ENCODE data around the gene HDAC2.
A peak's percentile ranks its signal among the peaks of the same experiment; 100 is the strongest.
"Not testable (repeated sequence)": the region's sequence is repeated elsewhere in the genome, so short reads cannot be mapped to it uniquely, and the experiment has no call there.

HDAC2 gene

DNA sequence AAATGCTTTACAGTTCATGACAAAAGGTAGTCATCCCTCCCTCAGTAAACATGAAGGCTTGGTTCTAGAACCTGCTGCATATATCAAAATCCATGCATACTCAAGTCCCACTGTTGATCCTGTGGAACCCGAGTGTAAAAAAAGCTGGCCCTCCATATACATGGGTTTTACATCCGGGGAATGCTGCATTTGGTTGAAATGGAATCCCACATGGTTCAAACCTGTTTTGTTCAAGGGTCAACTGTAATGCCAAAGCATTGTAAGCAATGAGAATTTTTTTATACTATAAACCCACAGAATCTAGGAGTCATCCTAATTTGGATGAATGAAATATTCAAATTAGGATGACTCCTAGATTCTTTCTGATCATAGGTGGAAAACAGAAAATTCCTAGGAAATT, 5.9 kb upstream of the HDAC2 start:
- no peak for DNase-seq (ENCODE audit: low read depth in 1 of 2, low spot score in 1 of 2)

GRCh38 chr6:113971741-113972140, 793 bp upstream of the HDAC2 start:
- DNase-seq (ENCODE audit: low read depth in 1 of 2, low spot score in 1 of 2), result no peak

GRCh38 chr6:113969888-113970804, 802 bp downstream of the HDAC2 start:
- peak; percentile 21 to 28 for DNase-seq (ENCODE audit: low read depth in 1 of 2, low spot score in 1 of 2)

DNA sequence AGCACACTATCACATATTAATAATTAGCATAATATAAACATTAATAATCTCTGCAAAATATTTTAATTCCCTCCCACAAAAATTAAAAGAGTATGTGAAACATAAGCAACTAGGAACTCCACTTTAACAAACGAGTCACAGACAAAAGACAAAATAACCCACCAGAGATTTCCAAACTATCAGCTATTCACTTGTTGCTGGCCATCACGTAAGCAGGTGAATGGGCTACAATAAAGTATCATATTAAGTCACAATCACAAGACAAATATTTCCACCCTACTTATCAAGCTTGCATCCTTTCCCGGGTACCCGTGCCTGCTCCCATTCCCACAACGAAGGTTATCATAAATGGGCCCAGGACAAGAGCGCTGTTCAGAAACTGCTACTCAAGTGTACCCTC, 2.5 kb downstream of the HDAC2 start:
- no peak for DNase-seq (ENCODE audit: low read depth in 1 of 2, low spot score in 1 of 2)

DNA sequence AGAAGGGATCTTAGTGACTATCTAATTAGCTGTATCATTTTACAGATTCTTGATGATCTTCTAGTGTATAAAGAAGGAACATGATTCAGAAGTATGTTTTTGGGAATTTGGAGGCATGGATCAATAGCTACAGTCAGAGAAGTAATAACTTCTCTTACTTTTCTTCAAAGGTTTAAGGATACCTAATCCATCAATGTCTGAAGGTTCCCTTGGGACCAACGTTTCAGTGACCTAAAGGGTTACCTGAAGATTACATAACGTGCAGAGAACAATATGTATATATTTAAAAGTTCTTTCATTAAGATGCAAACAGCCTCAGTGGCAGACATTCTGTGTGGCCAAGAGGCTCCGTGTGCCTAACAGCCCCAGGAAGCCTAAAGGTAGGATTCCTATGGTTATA, 3.2 kb downstream of the HDAC2 start:
- DNase-seq (ENCODE audit: low read depth in 1 of 2, low spot score in 1 of 2), result no peak

DNA sequence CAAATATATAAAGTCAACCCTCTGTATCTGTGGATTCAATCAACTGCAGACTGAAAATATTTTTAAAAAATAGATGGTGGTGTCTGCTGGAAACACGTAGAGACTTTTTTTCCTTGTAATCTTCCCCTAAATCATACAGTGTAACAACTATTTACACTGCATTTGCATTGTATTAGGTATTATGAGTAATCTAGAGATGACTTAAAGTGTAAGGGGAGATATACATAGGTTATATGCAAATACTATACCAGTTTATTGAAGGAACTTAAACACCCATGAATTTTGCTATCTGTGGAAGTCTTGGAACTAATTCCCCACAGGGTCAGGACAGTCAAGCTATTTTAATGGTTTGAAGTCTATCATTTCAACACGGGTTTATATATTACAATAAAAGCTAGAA, 10.2 kb downstream of the HDAC2 start:
- DNase-seq (ENCODE audit: low read depth in 1 of 2, low spot score in 1 of 2), result no peak

DNA sequence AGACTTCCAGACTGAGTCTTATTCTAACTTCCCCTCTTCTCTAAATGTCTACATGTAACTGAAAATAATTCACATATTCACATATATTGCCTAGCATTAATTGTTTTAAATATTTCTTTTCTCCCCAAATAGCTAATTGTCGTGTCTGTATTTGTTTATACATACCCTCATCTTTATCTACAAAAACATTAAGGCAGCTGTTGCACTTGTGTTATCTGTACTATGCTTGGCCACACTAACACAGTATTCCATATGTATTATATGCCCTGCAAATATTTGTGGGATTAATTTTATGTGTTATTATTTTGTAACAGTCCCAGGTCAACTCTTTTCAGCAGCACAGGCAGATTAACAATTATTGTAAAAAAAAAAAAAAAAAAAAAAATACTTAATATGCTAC, 11.7 kb downstream of the HDAC2 start:
- no peak for DNase-seq (ENCODE audit: low read depth in 1 of 2, low spot score in 1 of 2)

DNA sequence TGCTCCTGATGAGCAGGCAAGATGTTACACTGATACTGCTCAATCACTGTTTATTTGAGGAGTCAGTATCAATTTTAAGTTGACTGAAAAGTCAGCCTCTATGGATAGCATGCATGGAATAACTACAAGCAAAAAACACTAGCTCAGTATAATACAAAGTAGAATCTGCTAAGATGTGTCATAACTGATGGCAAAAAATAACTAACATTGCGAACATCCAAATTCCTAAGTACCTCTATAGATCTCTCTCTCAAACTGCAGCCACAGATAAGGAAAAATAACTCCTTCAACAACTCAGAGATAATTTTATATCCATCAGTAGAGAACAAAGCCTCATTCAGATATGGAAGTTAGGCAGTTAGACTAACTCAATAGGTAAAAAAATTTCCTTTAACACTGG, 16.3 kb downstream of the HDAC2 start:
- DNase-seq (ENCODE audit: low read depth in 1 of 2, low spot score in 1 of 2), result no peak

GRCh38 chr6:113953346-113953745, 17.6 kb downstream of the HDAC2 start:
- DNase-seq (ENCODE audit: low read depth in 1 of 2, low spot score in 1 of 2), result no peak

- DNase-seq (ENCODE audit: low read depth in 1 of 2, low spot score in 1 of 2), result no peak
These were observed 21.4 kb downstream of the HDAC2 start for GRCh38 chr6:113949499-113949898.

- DNase-seq (ENCODE audit: low read depth in 1 of 2, low spot score in 1 of 2), result no peak
These were observed 26.2 kb downstream of the HDAC2 start for GRCh38 chr6:113944701-113945100.

- no peak for DNase-seq (ENCODE audit: low read depth in 1 of 2, low spot score in 1 of 2)
These were observed 31.1 kb downstream of the HDAC2 start for GRCh38 chr6:113939825-113940224.

DNA sequence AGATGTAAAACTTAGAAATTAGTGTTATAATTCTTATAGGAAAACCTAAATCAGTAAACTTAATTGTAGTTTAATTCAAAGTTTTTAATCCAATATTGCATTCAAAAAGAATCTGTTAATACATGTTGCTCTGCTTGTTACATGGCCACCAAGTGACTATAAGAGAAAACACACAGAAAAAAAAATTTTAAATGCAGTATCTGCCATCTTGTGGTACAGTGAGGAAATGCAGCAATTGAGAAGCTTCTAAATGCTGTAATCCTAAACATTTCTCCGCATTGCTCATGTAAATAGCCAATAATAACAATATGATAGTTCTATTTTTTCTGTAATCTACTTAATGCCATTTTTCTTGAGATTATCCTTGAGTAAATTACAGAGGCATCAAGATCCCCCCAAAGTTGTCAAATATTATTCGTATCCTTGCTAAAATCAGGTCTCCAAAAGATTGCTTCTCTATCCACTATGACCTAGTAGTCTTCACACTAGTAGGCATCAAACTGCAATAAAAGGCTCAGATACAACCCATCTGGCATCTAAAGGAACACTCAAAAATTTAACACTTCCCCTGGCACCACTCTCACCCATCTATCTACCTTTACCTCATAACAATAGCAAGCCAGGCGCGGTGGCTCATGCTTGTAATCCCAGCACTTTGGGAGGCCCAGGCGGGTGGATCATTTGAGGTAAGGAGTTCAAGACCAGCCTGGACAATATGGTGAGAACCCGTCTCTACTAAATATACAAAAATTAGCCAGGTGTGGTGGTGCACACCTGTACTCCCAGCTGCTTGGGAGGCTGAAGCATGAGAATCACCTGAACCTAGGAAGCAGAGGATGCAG, 34.6 kb downstream of the HDAC2 start:
- DNase-seq (ENCODE audit: low read depth in 1 of 2, low spot score in 1 of 2), result peak in 1 of 2 donors; percentile 4

DNA sequence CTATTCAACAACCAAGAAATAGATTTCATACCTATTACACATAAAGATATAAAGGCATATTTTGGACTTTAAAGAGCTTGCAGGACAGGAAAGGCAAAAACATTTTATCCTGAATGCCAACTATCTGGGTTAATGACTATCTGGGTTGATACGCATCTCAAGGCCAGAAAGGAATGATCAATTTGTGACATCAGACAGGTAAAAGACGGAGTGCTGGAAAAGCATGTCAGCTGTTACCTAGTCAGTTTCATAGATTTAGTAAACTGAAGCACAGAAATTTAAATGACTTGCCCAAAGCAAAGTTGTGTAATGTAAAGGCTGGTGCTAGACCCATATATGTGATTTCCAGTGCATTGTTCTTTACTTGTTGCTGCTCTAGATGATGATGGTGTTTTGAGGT, 36.8 kb downstream of the HDAC2 start:
- DNase-seq (ENCODE audit: low read depth in 1 of 2, low spot score in 1 of 2), result no peak

- not testable (repeated sequence) for DNase-seq (ENCODE audit: low read depth in 1 of 2, low spot score in 1 of 2)
These were observed 39.0 kb downstream of the HDAC2 start for GRCh38 chr6:113931907-113932306.

GRCh38 chr6:113930183-113930582, 40.8 kb downstream of the HDAC2 start:
- no peak for DNase-seq (ENCODE audit: low read depth in 1 of 2, low spot score in 1 of 2)

GRCh38 chr6:113927001-113927400, 43.9 kb downstream of the HDAC2 start:
- no peak for DNase-seq (ENCODE audit: low read depth in 1 of 2, low spot score in 1 of 2)

- DNase-seq (ENCODE audit: low read depth in 1 of 2, low spot score in 1 of 2), result no peak
These were observed 45.6 kb downstream of the HDAC2 start for GRCh38 chr6:113925378-113925777.

DNA sequence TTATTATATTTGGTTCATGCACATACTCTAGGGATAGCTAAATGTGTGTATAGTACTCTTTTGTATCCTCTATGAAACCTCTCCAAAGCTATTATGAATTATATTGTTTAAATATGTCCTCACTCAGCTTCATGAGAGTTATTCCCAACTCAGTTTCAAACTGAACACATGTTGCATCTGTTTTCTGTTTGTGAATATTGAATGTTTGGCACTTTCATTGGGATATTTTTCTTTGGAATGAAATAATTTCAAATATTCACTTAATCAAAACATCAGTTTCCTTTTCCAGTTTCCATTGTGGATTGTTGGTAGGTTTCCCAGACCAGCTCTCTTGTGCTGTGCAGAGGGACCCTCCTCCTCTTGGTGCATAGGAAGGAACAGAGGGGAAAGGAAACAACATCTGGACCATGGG, 46.6 kb downstream of the HDAC2 start:
- no peak for DNase-seq (ENCODE audit: low read depth in 1 of 2, low spot score in 1 of 2)

- no peak for DNase-seq (ENCODE audit: low read depth in 1 of 2, low spot score in 1 of 2)
These were observed 47.4 kb downstream of the HDAC2 start for GRCh38 chr6:113923526-113923925.

DNA sequence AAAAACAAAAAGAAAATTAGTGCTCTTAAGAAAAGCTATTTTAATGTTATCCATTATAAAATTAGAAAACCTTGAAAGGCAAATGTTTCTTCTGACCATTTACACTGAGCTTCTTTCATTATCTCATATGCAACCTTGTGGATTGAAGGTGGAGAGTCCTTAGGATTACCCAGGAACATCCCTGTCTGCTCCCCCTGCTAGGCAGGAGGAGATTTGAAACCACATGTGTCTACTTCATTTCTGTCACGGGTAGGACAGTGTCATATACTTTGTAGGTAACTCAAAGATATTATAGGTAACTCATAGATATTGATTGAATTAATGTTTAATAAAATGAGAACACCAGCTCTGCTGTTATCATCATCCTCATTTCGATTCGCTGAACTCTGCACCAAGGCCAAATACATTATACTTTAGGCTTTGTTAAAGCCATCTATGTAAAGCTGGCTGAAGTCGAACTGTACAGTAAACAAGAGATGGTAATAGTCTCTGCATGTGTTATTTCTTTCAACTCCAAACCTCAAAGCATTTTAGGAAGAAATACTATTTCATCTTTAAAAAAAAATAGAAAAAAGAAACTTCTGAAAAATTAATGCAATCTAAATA, 49.5 kb downstream of the HDAC2 start:
- no peak for DNase-seq (ENCODE audit: low read depth in 1 of 2, low spot score in 1 of 2)
